Measurements from ENCODE around the gene NAA16.

Gene NAA16

DNA sequence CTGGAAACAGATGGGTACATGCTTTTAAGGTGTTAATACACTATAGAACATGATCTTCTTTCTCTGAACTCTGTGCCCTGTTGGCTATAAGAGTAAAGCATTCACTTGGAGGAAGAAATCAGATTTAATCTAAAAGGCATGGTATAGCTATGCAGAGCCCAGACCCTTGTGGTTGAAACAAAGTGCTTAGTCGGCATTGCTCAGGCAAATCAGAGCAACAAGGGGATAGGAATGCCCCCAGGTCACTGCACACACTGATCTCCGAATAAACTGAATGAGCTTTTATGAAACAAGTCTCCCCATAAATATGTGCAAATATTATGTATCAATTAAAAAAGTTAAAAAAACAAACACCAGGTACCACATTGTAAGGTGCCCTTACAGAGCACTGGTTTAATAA is 94.3 kb downstream of the NAA16 start:
- H3K4me2 ChIP-seq (ENCODE audit: low read length): no peak overlapping the region
- no peaks in the 10 kb centered on the region for H3K27me3 ChIP-seq (ENCODE audit: control insufficient read depth, low read length)
- no peak overlapping the region for H3K4me3 ChIP-seq (ENCODE audit: low read length)
- no peaks in the 10 kb centered on the region for H3K9me2 ChIP-seq (replicated peaks; ENCODE audit: control insufficient read depth, low read length)
- H3K79me2 ChIP-seq (ENCODE audit: control insufficient read depth, low read length): no peaks in the 10 kb centered on the region
- no peak overlapping the region for H3K27ac ChIP-seq (ENCODE audit: low read depth, low read length)
- H4K20me1 ChIP-seq (ENCODE audit: control insufficient read depth, insufficient read depth, low read depth, low read length): no peaks in the 10 kb centered on the region
- H3F3A ChIP-seq (ENCODE audit: control insufficient read depth, insufficient read depth): no peaks in the 10 kb centered on the region; the same call in 1 of the 2 replicates
- H3K36me3 ChIP-seq (ENCODE audit: control insufficient read depth, low read length): no peaks in the 10 kb centered on the region
- H3K4me1 ChIP-seq (ENCODE audit: control insufficient read depth, low read length): no peaks in the 10 kb centered on the region
- TF ChIP-seq EZH2phosphoT487 (IDR thresholded peaks at IDR 0.05; ENCODE audit: borderline replicate concordance, low read length): no peak
- no peaks in the 10 kb centered on the region for H3K9me3 ChIP-seq (ENCODE audit: control insufficient read depth, insufficient read depth, low read length)

DNA sequence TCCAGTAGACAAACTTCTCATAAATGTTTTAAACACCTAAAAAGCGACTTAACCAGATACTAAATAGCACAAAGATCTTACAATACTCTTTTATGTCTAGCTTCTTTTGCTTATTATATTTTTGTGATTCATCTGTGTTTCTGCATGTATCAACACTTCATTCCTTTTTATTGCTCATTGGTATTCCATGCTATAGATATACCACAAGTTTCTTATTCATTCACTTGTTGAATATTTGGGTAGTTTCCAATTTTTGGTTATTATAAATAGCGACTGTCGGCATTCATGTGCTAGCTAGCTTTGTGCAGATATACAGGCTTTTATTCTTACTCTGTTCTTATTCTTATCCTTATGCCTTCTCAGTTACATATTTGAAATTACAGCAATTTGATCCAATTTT is 96.3 kb downstream of the NAA16 start:
- no peak for TF ChIP-seq EZH2phosphoT487 (IDR thresholded peaks at IDR 0.05; ENCODE audit: borderline replicate concordance, low read length)
- TF ChIP-seq, protein P1, sequence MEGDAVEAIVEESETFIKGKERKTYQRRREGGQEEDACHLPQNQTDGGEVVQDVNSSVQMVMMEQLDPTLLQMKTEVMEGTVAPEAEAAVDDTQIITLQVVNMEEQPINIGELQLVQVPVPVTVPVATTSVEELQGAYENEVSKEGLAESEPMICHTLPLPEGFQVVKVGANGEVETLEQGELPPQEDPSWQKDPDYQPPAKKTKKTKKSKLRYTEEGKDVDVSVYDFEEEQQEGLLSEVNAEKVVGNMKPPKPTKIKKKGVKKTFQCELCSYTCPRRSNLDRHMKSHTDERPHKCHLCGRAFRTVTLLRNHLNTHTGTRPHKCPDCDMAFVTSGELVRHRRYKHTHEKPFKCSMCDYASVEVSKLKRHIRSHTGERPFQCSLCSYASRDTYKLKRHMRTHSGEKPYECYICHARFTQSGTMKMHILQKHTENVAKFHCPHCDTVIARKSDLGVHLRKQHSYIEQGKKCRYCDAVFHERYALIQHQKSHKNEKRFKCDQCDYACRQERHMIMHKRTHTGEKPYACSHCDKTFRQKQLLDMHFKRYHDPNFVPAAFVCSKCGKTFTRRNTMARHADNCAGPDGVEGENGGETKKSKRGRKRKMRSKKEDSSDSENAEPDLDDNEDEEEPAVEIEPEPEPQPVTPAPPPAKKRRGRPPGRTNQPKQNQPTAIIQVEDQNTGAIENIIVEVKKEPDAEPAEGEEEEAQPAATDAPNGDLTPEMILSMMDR (IDR thresholded peaks at IDR 0.05; ENCODE audit: low read depth, low read length, poor library complexity, severe bottlenecking): no peak
- H3K9me3 ChIP-seq (ENCODE audit: control insufficient read depth, insufficient read depth, low read length): no peaks in the 10 kb centered on the region
- H3K27me3 ChIP-seq (ENCODE audit: control insufficient read depth, low read length): no peaks in the 10 kb centered on the region
- no peaks in the 10 kb centered on the region for H3K36me3 ChIP-seq (ENCODE audit: control insufficient read depth, low read length)
- no peak overlapping the region for H3K27ac ChIP-seq (ENCODE audit: low read depth, low read length)
- H3K79me2 ChIP-seq (ENCODE audit: control insufficient read depth, low read length): no peaks in the 10 kb centered on the region
- H3K4me1 ChIP-seq (ENCODE audit: control insufficient read depth, low read length): peaks cover 8% of the 10 kb centered on the region
- no peaks in the 10 kb centered on the region for H4K20me1 ChIP-seq (ENCODE audit: control insufficient read depth, insufficient read depth, low read depth, low read length)
- H3K9me2 ChIP-seq (replicated peaks; ENCODE audit: control insufficient read depth, low read length): no peaks in the 10 kb centered on the region
- no peak overlapping the region for H3K4me2 ChIP-seq (ENCODE audit: low read length)
- H3K4me3 ChIP-seq (ENCODE audit: low read length): no peak overlapping the region
- no peaks in the 10 kb centered on the region; the same call in 1 of the 2 replicates for H3F3A ChIP-seq (ENCODE audit: control insufficient read depth, insufficient read depth)

DNA sequence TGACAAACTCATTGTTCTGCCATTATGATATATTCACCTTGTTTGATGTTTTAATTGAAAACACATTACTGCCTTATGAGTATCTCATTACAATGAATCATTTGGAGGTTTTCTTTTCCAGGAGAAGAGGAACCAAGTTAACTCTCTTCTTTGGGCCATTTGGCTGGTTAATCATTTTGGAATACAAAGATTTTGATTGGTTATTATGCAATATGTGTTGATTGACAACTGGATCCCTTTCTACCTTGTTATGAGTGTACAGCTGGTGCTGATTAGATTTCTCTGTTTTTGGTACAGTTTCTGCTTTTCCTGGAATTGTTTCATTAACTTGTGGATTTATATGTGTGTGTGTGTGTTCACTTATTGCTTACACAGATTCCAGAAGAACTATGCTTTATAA is 97.1 kb downstream of the NAA16 start:
- Histone ChIP-seq H4K20me1 (ENCODE audit: control insufficient read depth, insufficient read depth, low read depth, low read length) (no peaks in the 10 kb centered on the region), H3K4me3 (ENCODE audit: low read length) (no peak overlapping the region), H3K4me1 (ENCODE audit: control insufficient read depth, low read length) (peaks cover 8% of the 10 kb centered on the region), H3K79me2 (ENCODE audit: control insufficient read depth, low read length) (no peaks in the 10 kb centered on the region), H3F3A (ENCODE audit: control insufficient read depth, insufficient read depth) (no peaks in the 10 kb centered on the region; the same call in 1 of the 2 replicates), H3K9me2 (replicated peaks; ENCODE audit: control insufficient read depth, low read length) (no peaks in the 10 kb centered on the region), H3K27ac (ENCODE audit: low read depth, low read length) (no peak overlapping the region), H3K4me2 (ENCODE audit: low read length) (no peak overlapping the region), H3K27me3 (ENCODE audit: control insufficient read depth, low read length) (no peaks in the 10 kb centered on the region), H3K9me3 (ENCODE audit: control insufficient read depth, insufficient read depth, low read length) (no peaks in the 10 kb centered on the region), H3K36me3 (ENCODE audit: control insufficient read depth, low read length) (no peaks in the 10 kb centered on the region)
- TF ChIP-seq, protein P1 (IDR thresholded peaks at IDR 0.05; ENCODE audit: low read depth, low read length, poor library complexity, severe bottlenecking): no peak
- no peak for TF ChIP-seq EZH2phosphoT487 (IDR thresholded peaks at IDR 0.05; ENCODE audit: borderline replicate concordance, low read length)

DNA sequence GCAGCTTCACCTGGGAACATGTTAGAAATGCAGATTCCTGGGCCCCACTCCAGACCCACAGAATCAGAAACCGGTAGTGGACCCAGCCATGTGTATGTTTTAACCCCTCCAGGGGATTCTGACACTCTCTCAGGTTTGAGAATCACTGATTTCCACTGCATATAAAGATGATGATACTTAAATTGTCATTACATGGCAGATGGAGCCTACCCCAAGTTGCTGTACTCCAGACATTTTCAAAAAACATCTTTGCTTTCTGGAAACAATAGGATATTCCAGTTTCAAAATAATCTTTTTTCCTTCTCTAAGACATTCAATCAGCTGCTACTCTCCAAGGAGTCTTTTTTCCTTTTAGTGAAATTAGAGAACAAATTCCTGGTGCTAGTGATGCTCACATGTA is 97.7 kb downstream of the NAA16 start:
- H3K4me3 ChIP-seq (ENCODE audit: low read length): no peak overlapping the region
- H3F3A ChIP-seq (ENCODE audit: control insufficient read depth, insufficient read depth): no peaks in the 10 kb centered on the region; the same call in 1 of the 2 replicates
- no peak overlapping the region for H3K27ac ChIP-seq (ENCODE audit: low read depth, low read length)
- no peaks in the 10 kb centered on the region for H3K27me3 ChIP-seq (ENCODE audit: control insufficient read depth, low read length)
- TF ChIP-seq EZH2phosphoT487 (IDR thresholded peaks at IDR 0.05; ENCODE audit: borderline replicate concordance, low read length): no peak
- TF ChIP-seq, protein P1 (IDR thresholded peaks at IDR 0.05; ENCODE audit: low read depth, low read length, poor library complexity, severe bottlenecking): no peak
- H3K36me3 ChIP-seq (ENCODE audit: control insufficient read depth, low read length): no peaks in the 10 kb centered on the region
- H3K9me2 ChIP-seq (replicated peaks; ENCODE audit: control insufficient read depth, low read length): no peaks in the 10 kb centered on the region
- H3K9me3 ChIP-seq (ENCODE audit: control insufficient read depth, insufficient read depth, low read length): no peaks in the 10 kb centered on the region
- no peaks in the 10 kb centered on the region for H3K79me2 ChIP-seq (ENCODE audit: control insufficient read depth, low read length)
- H3K4me1 ChIP-seq (ENCODE audit: control insufficient read depth, low read length): peaks cover 8% of the 10 kb centered on the region
- no peak overlapping the region for H3K4me2 ChIP-seq (ENCODE audit: low read length)
- no peaks in the 10 kb centered on the region for H4K20me1 ChIP-seq (ENCODE audit: control insufficient read depth, insufficient read depth, low read depth, low read length)
